GM23338 (cell line): ENCODE data around the gene PAQR5. TPM values are rescaled to one million over a fixed set of nuclear protein-coding genes. Genes with fewer than 3 reads are reported as not detected.

Source experiments
- ATAC-seq: fragments of 200-7000 bp; cut with Tn5 transposase; 3 replicates; pipeline ENCODE4 v1.9.1; 2020
- DNase-seq: peaks from one replicate; pipeline ENCODE4 v3.0.0-alpha.2; 2015; ENCODE audit warnings: low spot score
- H2AFZ ChIP-seq: fragments of 200-600 bp; sonication (generic); 2 replicates; pipeline ENCODE4 v1.8.0; 2016; ENCODE audit warnings: antibody characterized with exemption, mild to moderate bottlenecking, moderate library complexity
- H3F3A ChIP-seq: fragments of 200-600 bp; sonication (generic); replicated peaks from 2 replicates; pipeline ENCODE4 v1.8.0; 2017; ENCODE audit warnings: antibody characterized with exemption, mixed run types, low read depth
- H3K27ac ChIP-seq: fragments of 200-600 bp; sonication (generic); 2 replicates; pipeline ENCODE4 v1.6.1; 2016; ENCODE audit warnings: low read depth
- H3K27me3 ChIP-seq: fragments of 200-600 bp; sonication (generic); 2 replicates; pipeline ENCODE4 v1.8.0; 2016; ENCODE audit warnings: mild to moderate bottlenecking, mixed run types, moderate library complexity; ENCODE audit not compliant: insufficient read depth
- H3K36me3 ChIP-seq: fragments of 200-600 bp; sonication (generic); 2 replicates; pipeline ENCODE4 v1.8.0; 2016; ENCODE audit warnings: mild to moderate bottlenecking; ENCODE audit not compliant: insufficient read depth
- H3K4me1 ChIP-seq: fragments of 200-600 bp; sonication (generic); 2 replicates; pipeline ENCODE4 v1.8.0; 2016; ENCODE audit warnings: mild to moderate bottlenecking, moderate library complexity; ENCODE audit not compliant: insufficient read depth
- H3K4me2 ChIP-seq: fragments of 200-600 bp; sonication (generic); 2 replicates; pipeline ENCODE4 v1.7.1; 2017; ENCODE audit warnings: mixed run types
- H3K4me3 ChIP-seq: fragments of 200-600 bp; sonication (generic); 2 replicates; pipeline ENCODE4 v1.6.1; 2016; ENCODE audit warnings: mixed run types
- H3K79me2 ChIP-seq: fragments of 200-600 bp; sonication (generic); replicated peaks from 2 replicates; pipeline ENCODE4 v1.8.0; 2017; ENCODE audit warnings: mild to moderate bottlenecking; ENCODE audit not compliant: insufficient read depth
- H3K9me2 ChIP-seq: fragments of 200-600 bp; sonication (generic); 2 replicates; pipeline ENCODE4 v1.8.0; 2017; ENCODE audit not compliant: insufficient read depth
- H4K20me1 ChIP-seq: fragments of 200-600 bp; sonication (generic); replicated peaks from 2 replicates; pipeline ENCODE4 v1.8.0; 2017; ENCODE audit warnings: mild to moderate bottlenecking; ENCODE audit not compliant: insufficient read depth
- H3K27ac Mint-ChIP-seq: 2 replicates; pipeline ENCODE4 v1.8.0; 2020; ENCODE audit warnings: inconsistent platforms, mild to moderate bottlenecking, moderate library complexity, mixed read lengths
- H3K27me3 Mint-ChIP-seq: 3 replicates; pipeline ENCODE4 v1.8.0; 2022; ENCODE audit warnings: low read depth, mild to moderate bottlenecking, moderate library complexity, mixed read lengths, inconsistent platforms; ENCODE audit not compliant: insufficient read depth, poor library complexity
- H3K36me3 Mint-ChIP-seq: 3 replicates; pipeline ENCODE4 v1.8.0; 2021; ENCODE audit warnings: low read depth, mild to moderate bottlenecking, inconsistent platforms, moderate library complexity, mixed read lengths
- H3K4me1 Mint-ChIP-seq: 3 replicates; pipeline ENCODE4 v1.8.0; 2020; ENCODE audit warnings: mild to moderate bottlenecking, inconsistent platforms, mixed read lengths
- H3K4me3 Mint-ChIP-seq: 3 replicates; pipeline ENCODE4 v1.8.0; 2021; ENCODE audit warnings: moderate library complexity, mild to moderate bottlenecking, inconsistent platforms, mixed read lengths
- H3K9me3 Mint-ChIP-seq: 3 replicates; pipeline ENCODE4 v1.8.0; 2020; ENCODE audit warnings: moderate library complexity, mild to moderate bottlenecking, inconsistent platforms, mixed read lengths
- CREB1 ChIP-seq: fragments of 250-450 bp; sonication (Bioruptor Pico); IDR thresholded peaks from 2 replicates; pipeline ENCODE4 v1.5.0; 2020; ENCODE audit warnings: low read depth, mild to moderate bottlenecking, moderate library complexity
- EZH2 ChIP-seq: fragments of 200-600 bp; sonication (generic); IDR thresholded peaks from one replicate; pipeline ENCODE4 v1.8.0; 2017; ENCODE audit warnings: antibody characterized with exemption, mild to moderate bottlenecking, low read depth; ENCODE audit not compliant: unreplicated experiment
- JUNB ChIP-seq: IDR thresholded peaks from one replicate; pipeline ENCODE4 v1.6.1; 2016; ENCODE audit warnings: antibody characterized with exemption; ENCODE audit not compliant: unreplicated experiment
- NANOG ChIP-seq: IDR thresholded peaks from 2 replicates; pipeline ENCODE4 v1.6.1; 2016; ENCODE audit warnings: antibody characterized with exemption, borderline replicate concordance
- STAT1 ChIP-seq: IDR thresholded peaks from one replicate; pipeline ENCODE4 v1.6.1; 2016; ENCODE audit warnings: antibody characterized with exemption; ENCODE audit not compliant: unreplicated experiment
- ZNF114 ChIP-seq: fragments of 250-450 bp; sonication (Bioruptor Pico); IDR thresholded peaks from 2 replicates; pipeline ENCODE4 v1.5.0; 2020; ENCODE audit warnings: mild to moderate bottlenecking, moderate library complexity
- ZNF331 ChIP-seq: fragments of 250-450 bp; sonication (Bioruptor Pico); IDR thresholded peaks from 2 replicates; pipeline ENCODE4 v1.5.0; 2020; ENCODE audit warnings: low read depth, mild to moderate bottlenecking, moderate library complexity
- polyA plus RNA-seq: library from polyadenylated mRNA; unstranded; fragments of >200 nt; fragmentation: Nextera tagmentation; extraction: Ambion mirVana; gene quantifications from 2 replicates; pipeline ENCODE4 v1.2.1, GENCODE V29; 2016
- total RNA-seq: library from RNA; depleted of rRNA; stranded (reverse); fragments of >200 nt; shearing (Covaris generic); gene quantifications from 2 replicates; pipeline ENCODE4 v1.2.3, GENCODE V29; 2014
- TF ChIP-seq, protein P1 (sequence below): fragments of 250-450 bp; sonication (Bioruptor Pico); IDR thresholded peaks from 2 replicates; pipeline ENCODE4 v1.5.0; 2020; ENCODE audit warnings: mild to moderate bottlenecking, moderate library complexity
- TF ChIP-seq, protein P2 (sequence below): IDR thresholded peaks from one replicate; pipeline ENCODE4 v1.6.1; 2018; ENCODE audit warnings: antibody characterized with exemption; ENCODE audit not compliant: unreplicated experiment

PAQR5 gene
- total and polyA plus RNA-seq, 2 experiments from 2014 or later: 8.7 to 14.5 TPM

DNA sequence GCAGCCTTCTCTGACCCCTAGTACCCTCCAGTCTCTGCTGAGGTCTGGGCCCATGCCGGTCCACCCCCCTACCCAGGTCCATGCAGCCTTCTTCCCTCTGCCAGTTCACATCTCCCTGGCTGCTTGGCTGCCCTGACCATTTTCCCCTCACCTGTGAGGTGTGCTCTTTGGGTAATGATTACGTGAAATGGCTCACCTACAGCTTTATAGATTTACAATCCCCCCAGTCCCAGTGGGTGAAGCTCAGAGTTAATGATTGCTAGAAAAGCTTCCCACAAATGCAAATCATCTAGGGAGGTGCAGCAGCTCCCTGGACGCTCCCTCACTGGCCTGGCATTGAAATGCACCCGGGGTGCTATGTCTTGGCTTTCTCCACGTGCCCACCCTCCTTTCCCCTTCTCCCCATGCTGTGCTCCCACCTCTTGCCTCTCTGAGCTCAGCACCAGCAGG is 18.7 kb downstream of the PAQR5 start:
- Mint-ChIP-seq H3K27me3 (peaks cover 1% of the 10 kb centered on the region), H3K9me3 (no peaks in the 10 kb centered on the region), H3K4me1 (peaks cover 23% of the 10 kb centered on the region), H3K4me3 (no peak overlapping the region), H3K27ac (no peak overlapping the region), H3K36me3 (0 out of 3 replicates have a peak, but pooled peaks cover 2% of the 10 kb centered on the region)
- no peaks in the 10 kb centered on the region for H3F3A ChIP-seq
- 0 out of 2 replicates have a peak, but pooled peaks cover 3% of the 10 kb centered on the region for H3K79me2 ChIP-seq
- no peaks in the 10 kb centered on the region for H3K36me3 ChIP-seq
- H3K9me2 ChIP-seq: no peaks in the 10 kb centered on the region
- no peaks in the 10 kb centered on the region for H3K27me3 ChIP-seq
- peak; percentile 23 for ATAC-seq
- H3K4me3 ChIP-seq: no peak overlapping the region
- H3K4me2 ChIP-seq: no peak overlapping the region
- H3K27ac ChIP-seq: no peak overlapping the region
- no peak overlapping the region for H2AFZ ChIP-seq
- TF ChIP-seq, protein P1, sequence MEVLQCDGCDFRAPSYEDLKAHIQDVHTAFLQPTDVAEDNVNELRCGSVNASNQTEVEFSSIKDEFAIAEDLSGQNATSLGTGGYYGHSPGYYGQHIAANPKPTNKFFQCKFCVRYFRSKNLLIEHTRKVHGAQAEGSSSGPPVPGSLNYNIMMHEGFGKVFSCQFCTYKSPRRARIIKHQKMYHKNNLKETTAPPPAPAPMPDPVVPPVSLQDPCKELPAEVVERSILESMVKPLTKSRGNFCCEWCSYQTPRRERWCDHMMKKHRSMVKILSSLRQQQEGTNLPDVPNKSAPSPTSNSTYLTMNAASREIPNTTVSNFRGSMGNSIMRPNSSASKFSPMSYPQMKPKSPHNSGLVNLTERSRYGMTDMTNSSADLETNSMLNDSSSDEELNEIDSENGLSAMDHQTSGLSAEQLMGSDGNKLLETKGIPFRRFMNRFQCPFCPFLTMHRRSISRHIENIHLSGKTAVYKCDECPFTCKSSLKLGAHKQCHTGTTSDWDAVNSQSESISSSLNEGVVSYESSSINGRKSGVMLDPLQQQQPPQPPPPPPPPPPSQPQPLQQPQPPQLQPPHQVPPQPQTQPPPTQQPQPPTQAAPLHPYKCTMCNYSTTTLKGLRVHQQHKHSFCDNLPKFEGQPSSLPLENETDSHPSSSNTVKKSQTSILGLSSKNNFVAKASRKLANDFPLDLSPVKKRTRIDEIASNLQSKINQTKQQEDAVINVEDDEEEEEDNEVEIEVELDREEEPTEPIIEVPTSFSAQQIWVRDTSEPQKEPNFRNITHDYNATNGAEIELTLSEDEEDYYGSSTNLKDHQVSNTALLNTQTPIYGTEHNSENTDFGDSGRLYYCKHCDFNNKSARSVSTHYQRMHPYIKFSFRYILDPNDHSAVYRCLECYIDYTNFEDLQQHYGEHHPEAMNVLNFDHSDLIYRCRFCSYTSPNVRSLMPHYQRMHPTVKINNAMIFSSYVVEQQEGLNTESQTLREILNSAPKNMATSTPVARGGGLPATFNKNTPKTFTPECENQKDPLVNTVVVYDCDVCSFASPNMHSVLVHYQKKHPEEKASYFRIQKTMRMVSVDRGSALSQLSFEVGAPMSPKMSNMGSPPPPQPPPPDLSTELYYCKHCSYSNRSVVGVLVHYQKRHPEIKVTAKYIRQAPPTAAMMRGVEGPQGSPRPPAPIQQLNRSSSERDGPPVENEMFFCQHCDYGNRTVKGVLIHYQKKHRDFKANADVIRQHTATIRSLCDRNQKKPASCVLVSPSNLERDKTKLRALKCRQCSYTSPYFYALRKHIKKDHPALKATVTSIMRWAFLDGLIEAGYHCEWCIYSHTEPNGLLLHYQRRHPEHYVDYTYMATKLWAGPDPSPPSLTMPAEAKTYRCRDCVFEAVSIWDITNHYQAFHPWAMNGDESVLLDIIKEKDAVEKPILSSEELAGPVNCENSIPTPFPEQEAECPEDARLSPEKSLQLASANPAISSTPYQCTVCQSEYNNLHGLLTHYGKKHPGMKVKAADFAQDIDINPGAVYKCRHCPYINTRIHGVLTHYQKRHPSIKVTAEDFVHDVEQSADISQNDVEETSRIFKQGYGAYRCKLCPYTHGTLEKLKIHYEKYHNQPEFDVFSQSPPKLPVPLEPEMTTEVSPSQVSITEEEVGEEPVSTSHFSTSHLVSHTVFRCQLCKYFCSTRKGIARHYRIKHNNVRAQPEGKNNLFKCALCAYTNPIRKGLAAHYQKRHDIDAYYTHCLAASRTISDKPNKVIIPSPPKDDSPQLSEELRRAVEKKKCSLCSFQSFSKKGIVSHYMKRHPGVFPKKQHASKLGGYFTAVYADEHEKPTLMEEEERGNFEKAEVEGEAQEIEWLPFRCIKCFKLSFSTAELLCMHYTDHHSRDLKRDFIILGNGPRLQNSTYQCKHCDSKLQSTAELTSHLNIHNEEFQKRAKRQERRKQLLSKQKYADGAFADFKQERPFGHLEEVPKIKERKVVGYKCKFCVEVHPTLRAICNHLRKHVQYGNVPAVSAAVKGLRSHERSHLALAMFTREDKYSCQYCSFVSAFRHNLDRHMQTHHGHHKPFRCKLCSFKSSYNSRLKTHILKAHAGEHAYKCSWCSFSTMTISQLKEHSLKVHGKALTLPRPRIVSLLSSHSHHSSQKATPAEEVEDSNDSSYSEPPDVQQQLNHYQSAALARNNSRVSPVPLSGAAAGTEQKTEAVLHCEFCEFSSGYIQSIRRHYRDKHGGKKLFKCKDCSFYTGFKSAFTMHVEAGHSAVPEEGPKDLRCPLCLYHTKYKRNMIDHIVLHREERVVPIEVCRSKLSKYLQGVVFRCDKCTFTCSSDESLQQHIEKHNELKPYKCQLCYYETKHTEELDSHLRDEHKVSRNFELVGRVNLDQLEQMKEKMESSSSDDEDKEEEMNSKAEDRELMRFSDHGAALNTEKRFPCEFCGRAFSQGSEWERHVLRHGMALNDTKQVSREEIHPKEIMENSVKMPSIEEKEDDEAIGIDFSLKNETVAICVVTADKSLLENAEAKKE: no peak
- no peak for TF ChIP-seq CREB1 (CRISPR knock-in tag)
- TF ChIP-seq, protein P2, sequence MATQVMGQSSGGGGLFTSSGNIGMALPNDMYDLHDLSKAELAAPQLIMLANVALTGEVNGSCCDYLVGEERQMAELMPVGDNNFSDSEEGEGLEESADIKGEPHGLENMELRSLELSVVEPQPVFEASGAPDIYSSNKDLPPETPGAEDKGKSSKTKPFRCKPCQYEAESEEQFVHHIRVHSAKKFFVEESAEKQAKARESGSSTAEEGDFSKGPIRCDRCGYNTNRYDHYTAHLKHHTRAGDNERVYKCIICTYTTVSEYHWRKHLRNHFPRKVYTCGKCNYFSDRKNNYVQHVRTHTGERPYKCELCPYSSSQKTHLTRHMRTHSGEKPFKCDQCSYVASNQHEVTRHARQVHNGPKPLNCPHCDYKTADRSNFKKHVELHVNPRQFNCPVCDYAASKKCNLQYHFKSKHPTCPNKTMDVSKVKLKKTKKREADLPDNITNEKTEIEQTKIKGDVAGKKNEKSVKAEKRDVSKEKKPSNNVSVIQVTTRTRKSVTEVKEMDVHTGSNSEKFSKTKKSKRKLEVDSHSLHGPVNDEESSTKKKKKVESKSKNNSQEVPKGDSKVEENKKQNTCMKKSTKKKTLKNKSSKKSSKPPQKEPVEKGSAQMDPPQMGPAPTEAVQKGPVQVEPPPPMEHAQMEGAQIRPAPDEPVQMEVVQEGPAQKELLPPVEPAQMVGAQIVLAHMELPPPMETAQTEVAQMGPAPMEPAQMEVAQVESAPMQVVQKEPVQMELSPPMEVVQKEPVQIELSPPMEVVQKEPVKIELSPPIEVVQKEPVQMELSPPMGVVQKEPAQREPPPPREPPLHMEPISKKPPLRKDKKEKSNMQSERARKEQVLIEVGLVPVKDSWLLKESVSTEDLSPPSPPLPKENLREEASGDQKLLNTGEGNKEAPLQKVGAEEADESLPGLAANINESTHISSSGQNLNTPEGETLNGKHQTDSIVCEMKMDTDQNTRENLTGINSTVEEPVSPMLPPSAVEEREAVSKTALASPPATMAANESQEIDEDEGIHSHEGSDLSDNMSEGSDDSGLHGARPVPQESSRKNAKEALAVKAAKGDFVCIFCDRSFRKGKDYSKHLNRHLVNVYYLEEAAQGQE: no peak
- no peak for TF ChIP-seq ZNF331 (CRISPR knock-in tag)
- TF ChIP-seq EZH2: no peak
- TF ChIP-seq JUNB: no peak
- no peak for TF ChIP-seq NANOG
- no peak for TF ChIP-seq STAT1
- TF ChIP-seq ZNF114 (CRISPR knock-in tag): no peak
- H4K20me1 ChIP-seq: no peaks in the 10 kb centered on the region; the same call in 1 of the 2 replicates
- DNase-seq: no peak
- H3K4me1 ChIP-seq: no peaks in the 10 kb centered on the region
